HG03159 (cell line): ENCODE data around the gene PRDM16.

Source experiments
- ATAC-seq: cut with Tn5 transposase; IDR thresholded peaks from one replicate; pipeline ENCODE4 v1.9.1; 2021; ENCODE audit warnings: mild to moderate bottlenecking, moderate library complexity; ENCODE audit not compliant: unreplicated experiment

PRDM16 gene

DNA sequence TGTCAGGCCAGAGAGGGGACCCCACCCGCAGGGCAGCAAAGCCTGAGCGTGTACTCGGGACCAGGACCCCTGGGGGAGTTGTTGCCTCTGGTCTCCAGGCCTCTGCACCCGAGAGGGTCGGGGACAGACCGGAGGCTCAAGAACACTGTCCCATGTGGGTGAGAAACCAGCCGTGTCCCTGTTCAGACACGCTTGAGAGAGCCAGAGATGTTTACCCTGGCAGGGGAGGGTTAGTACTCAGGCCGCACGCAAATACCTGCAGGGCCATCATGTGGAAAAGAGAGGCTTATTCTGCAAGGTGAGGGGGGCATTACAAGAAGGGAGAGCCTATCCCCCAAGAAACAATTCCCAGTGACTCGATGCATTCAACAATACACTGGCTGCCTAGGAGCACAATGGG is 311.5 kb downstream of the PRDM16 start:
- no peak for ATAC-seq

DNA sequence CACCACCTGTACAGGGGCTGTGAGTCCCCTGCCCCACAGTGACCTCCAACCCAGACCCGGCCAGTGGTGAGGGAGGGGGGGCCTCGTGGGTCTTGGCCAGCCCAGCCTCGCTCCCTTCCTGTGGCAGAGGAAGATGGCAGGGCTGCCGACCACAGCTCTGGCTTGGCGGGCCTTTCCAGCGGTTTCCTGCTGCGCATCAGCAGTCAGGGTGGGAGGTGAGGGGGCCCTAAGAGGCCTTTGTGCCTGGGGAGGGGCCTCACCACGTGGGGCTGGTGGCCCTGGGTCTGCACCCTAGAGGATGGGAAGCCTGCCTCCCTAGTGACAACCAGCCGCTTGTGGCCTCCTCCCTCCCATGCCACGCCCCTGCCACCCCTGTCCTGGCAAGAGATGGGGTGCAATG is 312.9 kb downstream of the PRDM16 start:
- no peak for ATAC-seq

- ATAC-seq = no peak
Observed at GRCh38 chr1:3382326-3383057, 313.5 kb downstream of the PRDM16 start.

GRCh38 chr1:3383679-3384078 is 314.7 kb downstream of the PRDM16 start:
- no peak for ATAC-seq

- ATAC-seq = no peak
Observed at GRCh38 chr1:3384407-3384806, 315.4 kb downstream of the PRDM16 start.

DNA sequence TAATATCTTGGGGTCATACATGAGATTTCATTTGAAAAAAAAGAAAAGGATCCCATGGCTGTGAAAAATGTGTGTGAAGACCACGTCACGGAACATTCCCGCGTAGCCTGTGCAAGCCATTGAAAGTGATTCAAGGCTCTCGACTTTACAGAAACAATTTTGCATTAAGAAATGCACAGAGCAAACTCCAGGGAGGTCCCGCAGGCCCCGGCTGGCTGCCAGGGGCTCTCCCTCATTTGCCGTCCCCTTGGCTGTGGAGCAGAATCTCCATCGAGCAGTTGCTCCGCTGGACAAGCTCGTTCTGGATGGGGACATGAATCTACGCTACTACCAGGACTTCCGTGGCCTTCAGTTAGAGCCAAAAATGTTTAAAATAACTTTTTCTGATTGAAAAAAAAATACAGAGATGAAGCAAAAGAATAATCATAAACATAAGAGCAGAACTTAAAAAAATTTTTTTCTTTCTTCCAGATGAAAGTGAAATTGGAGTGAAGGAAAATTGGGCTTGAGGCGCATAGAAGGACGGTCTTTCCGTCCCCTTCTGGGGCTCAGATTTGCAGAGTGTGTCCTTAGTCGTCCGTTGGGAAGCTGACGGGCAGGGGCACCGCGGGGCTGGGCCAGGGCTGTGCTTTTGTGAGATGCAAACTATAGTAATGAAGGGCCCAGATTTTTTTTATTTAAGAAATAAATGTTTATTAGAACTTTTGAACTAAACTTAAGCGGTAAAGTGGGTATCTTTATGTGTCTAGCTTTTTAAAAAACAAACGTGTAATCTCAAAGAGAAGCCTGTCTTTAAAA is 317.4 kb downstream of the PRDM16 start:
- no peak for ATAC-seq

- ATAC-seq = no peak
Observed at GRCh38 chr1:3387401-3387800, 318.4 kb downstream of the PRDM16 start.

DNA sequence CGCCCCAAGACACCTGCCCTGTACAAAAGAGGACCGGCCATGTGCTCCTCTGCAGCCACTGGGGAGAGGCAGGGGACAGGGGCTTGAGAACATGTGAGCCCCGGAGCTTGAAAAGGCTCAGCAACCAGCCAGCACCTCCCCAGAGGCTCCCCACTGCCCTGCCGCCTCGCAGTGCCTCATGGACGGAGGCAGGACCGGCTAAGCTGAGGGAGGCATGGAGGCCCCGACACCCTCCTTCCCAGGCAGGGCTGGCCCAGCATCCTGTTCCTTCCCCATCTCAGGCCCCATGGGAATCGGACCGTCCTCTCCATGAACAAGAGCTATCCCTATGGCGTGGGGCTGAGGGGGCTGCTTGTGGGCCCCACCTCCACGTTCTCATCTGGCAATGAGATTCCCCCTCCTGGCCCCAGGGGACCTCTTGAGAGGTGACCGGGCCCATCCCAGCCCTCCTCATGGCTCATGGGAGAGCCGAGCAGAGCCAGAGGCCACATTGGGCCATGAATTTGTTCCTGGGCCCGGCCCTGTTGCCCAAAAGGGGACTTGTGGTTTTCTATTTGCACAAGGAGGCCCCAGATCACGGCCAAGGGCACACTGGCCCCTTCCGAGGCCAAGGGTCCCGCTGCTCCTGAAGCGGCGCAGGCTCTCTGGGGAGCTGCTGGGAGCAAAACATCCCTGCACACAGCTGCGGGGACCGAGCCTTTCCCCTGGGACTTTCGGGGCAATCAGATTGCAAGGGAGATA is 320.3 kb downstream of the PRDM16 start:
- ATAC-seq = no peak

DNA sequence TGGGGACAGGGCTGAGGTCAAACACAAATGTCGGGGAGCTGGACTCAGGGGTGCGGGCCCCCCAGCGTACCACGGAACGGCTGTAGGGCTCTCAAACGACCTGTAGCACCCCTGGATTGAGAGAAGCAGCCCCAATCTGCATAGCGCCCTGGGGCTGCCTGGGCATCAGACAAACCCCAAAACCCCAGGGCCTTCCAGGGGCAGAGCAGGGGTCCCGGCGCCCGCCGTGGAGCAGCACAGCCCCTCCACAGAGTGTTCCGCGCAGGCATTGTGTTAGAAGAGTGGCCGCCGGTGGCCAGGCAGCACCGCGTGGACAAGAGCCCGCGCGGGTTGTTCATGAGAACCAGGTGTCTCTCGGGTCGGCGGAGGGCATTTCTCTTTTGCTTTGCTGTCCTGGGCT is 321.3 kb downstream of the PRDM16 start:
- no peak for ATAC-seq

- ATAC-seq = no peak
Observed at GRCh38 chr1:3391711-3392110, 322.7 kb downstream of the PRDM16 start.

DNA sequence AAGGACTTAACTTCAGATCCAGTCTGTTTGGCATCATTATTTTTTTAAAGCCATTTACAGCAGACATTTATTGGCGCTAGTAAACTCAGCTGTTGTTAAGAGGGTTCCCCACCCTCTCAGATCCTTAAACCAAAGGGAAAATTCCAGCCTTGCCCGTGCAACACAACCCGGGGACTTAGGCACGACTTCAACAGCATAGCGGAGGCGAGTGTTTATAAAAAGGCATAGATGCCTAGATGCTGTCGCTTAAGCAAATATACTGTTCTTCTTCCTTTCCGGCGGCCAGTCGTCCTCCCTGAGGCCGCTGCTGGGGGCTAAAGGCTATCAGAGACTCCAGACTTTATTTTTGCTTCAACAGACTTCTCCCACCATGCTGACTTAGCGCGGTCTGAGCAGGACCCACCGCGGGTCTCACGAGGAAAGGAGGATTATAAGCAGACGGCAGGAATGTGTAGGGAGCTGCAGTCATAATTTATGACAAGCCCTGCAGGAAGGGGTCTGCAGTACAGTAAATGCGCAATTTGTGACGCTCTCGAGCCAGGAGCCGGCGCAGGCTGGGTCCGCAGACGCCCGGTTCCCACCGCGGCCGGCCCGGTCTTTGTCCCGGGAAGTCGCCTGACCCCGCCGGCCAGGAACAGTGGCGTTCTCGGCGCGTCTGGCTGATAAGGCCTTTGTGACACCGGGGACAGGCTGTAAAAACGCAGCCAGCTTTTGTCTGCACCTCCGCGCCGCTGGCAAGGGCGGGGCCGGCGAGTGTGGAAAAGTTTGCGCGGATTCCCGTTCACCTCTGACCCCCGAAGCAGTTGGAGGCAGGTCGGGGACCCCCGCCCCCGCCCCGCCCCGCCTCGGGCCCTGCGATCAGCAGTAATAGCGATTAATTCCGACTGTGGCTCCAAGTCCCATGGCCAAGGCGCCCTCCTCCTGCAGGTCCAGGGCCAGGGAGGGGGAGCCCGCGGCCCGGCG is 324.3 kb downstream of the PRDM16 start:
- ATAC-seq = no peak

GRCh38 chr1:3393987-3394920 is 325.3 kb downstream of the PRDM16 start:
- ATAC-seq = no peak

DNA sequence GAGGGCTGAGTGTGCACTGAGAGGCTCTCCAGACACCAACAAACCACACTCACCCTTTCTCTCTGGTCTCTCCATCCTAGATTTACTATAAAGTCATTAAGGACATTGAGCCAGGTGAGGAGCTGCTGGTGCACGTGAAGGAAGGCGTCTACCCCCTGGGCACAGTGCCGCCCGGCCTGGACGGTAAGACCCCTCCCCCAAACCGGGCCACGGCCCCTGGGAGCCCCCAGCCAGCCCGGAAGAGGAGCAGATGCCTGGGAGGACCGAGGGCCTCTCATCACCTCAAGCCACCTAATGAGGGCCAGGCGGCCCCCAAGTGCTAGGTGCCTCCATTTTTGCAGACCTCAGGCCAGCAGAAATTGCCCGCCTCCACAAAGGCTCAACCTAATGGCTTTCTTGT is 327.4 kb downstream of the PRDM16 start:
- no peak for ATAC-seq

DNA sequence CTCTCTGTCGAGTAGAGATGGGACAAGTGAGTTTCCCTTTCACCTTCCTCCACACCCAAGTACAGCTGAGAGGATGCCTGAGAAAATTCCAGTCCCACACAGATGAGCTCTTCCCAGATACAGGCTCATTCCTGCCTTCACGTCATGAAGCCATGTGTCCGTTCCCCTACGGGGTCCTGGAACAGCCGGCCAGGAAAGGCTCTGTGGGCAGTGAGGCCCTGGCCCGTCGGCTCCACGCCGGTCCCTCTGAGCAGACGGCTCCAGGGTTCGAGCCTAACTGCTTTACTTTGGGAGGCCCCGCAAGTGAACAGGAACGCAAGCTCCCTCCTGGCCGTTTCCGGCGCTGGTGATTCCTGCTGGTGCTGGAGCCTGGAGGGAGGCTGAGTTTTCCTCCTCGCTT is 328.3 kb downstream of the PRDM16 start:
- no peak for ATAC-seq

- no peak for ATAC-seq
Observed at GRCh38 chr1:3398396-3399140, 329.6 kb downstream of the PRDM16 start.

DNA sequence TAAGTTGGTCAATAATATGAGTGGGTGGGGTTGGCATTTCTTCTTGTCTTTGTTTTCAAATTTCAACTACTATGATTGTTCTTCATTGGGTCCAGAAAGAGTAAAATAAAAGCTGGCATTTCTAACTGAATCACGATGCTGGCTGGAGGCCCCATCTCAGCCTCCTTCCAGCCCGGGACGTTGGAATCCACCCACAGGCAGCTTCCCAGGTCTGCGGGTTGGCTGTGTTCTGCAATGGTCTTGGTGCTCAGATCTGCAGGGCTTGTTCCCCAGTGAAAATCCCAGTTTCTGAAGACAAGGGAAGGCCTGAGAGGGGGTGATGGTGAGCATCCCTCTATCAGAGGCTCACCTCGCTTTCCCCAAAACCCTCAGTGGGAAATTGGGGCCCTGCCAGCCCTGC is 330.7 kb downstream of the PRDM16 start:
- no peak for ATAC-seq

- ATAC-seq = no peak
Observed at GRCh38 chr1:3401585-3402257, 332.7 kb downstream of the PRDM16 start.
